ENCODE results near the gene PTMA.
"Not testable (repeated sequence)": the region's sequence is repeated elsewhere in the genome, so short reads cannot be mapped to it uniquely, and the experiment has no call there.

The PTMA gene

GRCh38 chr2:231717281-231718171, 9.2 kb downstream of the PTMA start:
- DNase-seq, result no peak

- no peak for DNase-seq
These were observed 10.5 kb downstream of the PTMA start for GRCh38 chr2:231718799-231719198.

- DNase-seq, result no peak
These were observed 12.1 kb downstream of the PTMA start for GRCh38 chr2:231720292-231720986.

GRCh38 chr2:231720987-231721966, 13.0 kb downstream of the PTMA start:
- no peak for DNase-seq

- DNase-seq, result no peak
These were observed 14.5 kb downstream of the PTMA start for GRCh38 chr2:231722721-231723307.

- DNase-seq, result no peak
These were observed 17.2 kb downstream of the PTMA start for GRCh38 chr2:231725476-231725875.

GRCh38 chr2:231726276-231726675, 18.0 kb downstream of the PTMA start:
- no peak for DNase-seq

- DNase-seq, result no peak
These were observed 19.3 kb downstream of the PTMA start for GRCh38 chr2:231727621-231728020.

GRCh38 chr2:231732604-231733003, 24.3 kb downstream of the PTMA start:
- no peak for DNase-seq

- DNase-seq, result no peak
These were observed 29.4 kb downstream of the PTMA start for GRCh38 chr2:231737761-231738160.

GRCh38 chr2:231743376-231744116, 35.2 kb downstream of the PTMA start:
- DNase-seq, result no peak

GRCh38 chr2:231745303-231746038, 37.1 kb downstream of the PTMA start:
- no peak for DNase-seq

GRCh38 chr2:231748153-231748896, 40.0 kb downstream of the PTMA start:
- DNase-seq, result not testable (repeated sequence)

- not testable (repeated sequence) for DNase-seq
These were observed 40.7 kb downstream of the PTMA start for GRCh38 chr2:231749016-231749415.

- no peak for DNase-seq
These were observed 42.9 kb downstream of the PTMA start for GRCh38 chr2:231751042-231751815.

GRCh38 chr2:231752061-231752460, 43.7 kb downstream of the PTMA start:
- DNase-seq, result no peak

GRCh38 chr2:231761735-231762134, 53.4 kb downstream of the PTMA start:
- DNase-seq, result no peak

All from activated CD4-positive, CD25-positive, alpha-beta regulatory T cell (primary cell).